ENCODE results near the gene SUGCT.

Gene SUGCT

DNA sequence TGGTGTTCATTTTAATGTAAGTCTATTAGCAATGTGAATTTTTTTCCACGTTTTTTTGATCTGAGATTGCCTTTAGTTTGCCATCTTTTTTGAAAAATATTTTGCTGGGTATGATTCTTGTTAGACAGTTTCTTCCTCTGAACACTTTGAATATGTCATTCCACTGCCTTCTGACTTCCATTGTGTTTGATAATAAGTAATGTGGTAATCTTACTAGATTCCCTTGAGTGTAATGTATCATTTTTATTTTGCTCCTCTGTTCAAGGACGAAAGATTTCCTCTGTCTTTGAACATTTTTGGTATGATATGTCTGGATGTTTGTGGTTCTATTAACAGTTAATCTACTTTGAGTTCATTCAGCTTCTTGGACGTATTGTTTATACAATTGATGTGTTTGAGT is 371.4 kb downstream of the SUGCT start:
- Mint-ChIP-seq H3K9me3 (peaks cover 21% of the 10 kb centered on the region), H3K27ac (no peak overlapping the region), H3K4me1 (no peaks in the 10 kb centered on the region), H3K4me3 (no peak overlapping the region), H3K27me3 (ENCODE audit: low read depth, poor library complexity) (peaks cover 4% of the 10 kb centered on the region), H3K36me3 (ENCODE audit: low read depth) (peaks cover 14% of the 10 kb centered on the region)
- TF ChIP-seq, protein P1, sequence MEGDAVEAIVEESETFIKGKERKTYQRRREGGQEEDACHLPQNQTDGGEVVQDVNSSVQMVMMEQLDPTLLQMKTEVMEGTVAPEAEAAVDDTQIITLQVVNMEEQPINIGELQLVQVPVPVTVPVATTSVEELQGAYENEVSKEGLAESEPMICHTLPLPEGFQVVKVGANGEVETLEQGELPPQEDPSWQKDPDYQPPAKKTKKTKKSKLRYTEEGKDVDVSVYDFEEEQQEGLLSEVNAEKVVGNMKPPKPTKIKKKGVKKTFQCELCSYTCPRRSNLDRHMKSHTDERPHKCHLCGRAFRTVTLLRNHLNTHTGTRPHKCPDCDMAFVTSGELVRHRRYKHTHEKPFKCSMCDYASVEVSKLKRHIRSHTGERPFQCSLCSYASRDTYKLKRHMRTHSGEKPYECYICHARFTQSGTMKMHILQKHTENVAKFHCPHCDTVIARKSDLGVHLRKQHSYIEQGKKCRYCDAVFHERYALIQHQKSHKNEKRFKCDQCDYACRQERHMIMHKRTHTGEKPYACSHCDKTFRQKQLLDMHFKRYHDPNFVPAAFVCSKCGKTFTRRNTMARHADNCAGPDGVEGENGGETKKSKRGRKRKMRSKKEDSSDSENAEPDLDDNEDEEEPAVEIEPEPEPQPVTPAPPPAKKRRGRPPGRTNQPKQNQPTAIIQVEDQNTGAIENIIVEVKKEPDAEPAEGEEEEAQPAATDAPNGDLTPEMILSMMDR (IDR thresholded peaks at IDR 0.05), result no peak
- DNase-seq, result no peak

DNA sequence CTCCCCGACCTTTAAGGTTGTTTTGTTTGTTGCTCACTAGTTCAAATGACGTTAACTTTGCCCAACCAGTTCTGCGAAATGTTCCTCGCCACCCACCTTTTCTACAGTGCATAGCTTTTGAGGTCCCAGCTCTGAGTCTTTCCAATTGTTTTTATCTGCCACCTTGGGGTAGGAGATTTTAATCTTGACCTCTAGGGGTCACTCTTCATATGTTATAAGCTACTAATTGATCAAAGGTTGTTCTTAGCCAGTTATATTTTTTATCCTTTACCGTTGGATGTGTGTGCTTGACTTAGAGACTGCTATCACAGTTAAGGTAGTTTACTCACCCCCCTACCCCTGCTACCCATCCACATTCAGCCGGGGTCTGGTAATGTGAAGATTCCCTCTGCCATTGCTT is 372.4 kb downstream of the SUGCT start:
- DNase-seq, result no peak

DNA sequence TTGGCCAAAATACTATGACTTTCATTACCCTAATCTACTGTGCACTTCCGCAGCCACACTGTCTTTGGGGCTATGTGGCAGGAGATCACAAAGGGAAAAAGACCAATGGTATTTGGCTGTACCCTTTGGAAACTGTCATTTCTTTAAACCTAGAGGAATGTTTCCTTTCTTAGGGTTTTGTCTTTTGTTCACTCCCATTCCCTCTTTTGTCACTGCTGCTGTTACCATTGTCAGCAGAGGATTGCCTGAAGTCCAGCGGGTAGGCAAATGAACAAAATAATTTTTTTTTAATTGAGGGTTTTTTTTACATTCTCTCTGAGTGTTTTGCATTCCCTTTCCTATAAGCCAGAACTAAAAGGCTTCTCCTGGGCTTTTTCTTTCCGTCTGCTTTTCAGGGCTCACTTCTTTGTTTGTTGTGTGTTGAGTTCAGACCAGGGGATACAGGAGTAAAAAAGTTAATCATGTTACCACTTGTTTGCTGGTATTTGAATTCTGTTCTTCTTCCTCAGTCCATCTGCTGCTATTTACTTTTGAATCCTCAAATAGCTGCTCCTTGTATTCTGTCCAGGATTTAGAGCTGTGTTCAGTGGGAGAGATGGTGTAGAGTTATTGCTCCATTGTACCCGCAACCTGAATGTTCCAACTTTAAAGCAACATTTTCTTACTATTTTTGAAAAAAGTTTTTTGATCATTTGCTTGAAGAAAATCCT is 374.6 kb downstream of the SUGCT start:
- peaks cover 14% of the 10 kb centered on the region for H3K36me3 Mint-ChIP-seq (ENCODE audit: low read depth)
- no peak overlapping the region for H3K27ac Mint-ChIP-seq
- no peaks in the 10 kb centered on the region for H3K4me1 Mint-ChIP-seq
- H3K9me3 Mint-ChIP-seq, result peaks cover 21% of the 10 kb centered on the region
- TF ChIP-seq, protein P1 (IDR thresholded peaks at IDR 0.05), result no peak
- DNase-seq, result no peak
- H3K4me3 Mint-ChIP-seq, result no peak overlapping the region
- peaks cover 4% of the 10 kb centered on the region for H3K27me3 Mint-ChIP-seq (ENCODE audit: low read depth, poor library complexity)

More for the DNA sequence above, 372.4 kb downstream of the SUGCT start:
- Mint-ChIP-seq H3K27ac (no peak overlapping the region), H3K36me3 (ENCODE audit: low read depth) (peaks cover 14% of the 10 kb centered on the region), H3K4me1 (no peaks in the 10 kb centered on the region), H3K4me3 (no peak overlapping the region), H3K27me3 (ENCODE audit: low read depth, poor library complexity) (peaks cover 4% of the 10 kb centered on the region), H3K9me3 (peaks cover 21% of the 10 kb centered on the region)
- TF ChIP-seq, protein P1 (IDR thresholded peaks at IDR 0.05), result no peak

DNA sequence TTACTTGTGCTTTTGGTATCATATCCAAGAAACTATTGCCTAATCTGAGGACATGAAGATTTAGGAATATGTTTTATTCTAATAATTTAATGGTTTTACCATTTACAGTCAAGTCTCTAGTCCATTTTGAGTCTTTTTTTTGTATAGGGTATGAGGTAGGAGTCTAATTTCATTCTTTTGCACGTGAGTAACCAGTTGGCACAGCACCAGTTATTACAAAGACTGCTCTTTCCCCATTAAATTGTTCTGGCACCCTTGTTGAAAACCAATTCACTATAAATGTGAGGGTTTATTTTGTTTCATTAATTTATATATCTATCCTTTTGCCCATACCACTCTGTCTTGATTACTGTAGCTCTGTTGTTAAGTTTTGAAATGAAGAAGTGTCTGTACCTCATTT is 381.6 kb downstream of the SUGCT start:
- Mint-ChIP-seq H3K27ac (no peak overlapping the region), H3K27me3 (ENCODE audit: low read depth, poor library complexity) (no peaks in the 10 kb centered on the region), H3K36me3 (ENCODE audit: low read depth) (no peaks in the 10 kb centered on the region), H3K9me3 (no peaks in the 10 kb centered on the region), H3K4me3 (no peak overlapping the region), H3K4me1 (no peaks in the 10 kb centered on the region)
- TF ChIP-seq, protein P1 (IDR thresholded peaks at IDR 0.05), result no peak
- no peak for DNase-seq

DNA sequence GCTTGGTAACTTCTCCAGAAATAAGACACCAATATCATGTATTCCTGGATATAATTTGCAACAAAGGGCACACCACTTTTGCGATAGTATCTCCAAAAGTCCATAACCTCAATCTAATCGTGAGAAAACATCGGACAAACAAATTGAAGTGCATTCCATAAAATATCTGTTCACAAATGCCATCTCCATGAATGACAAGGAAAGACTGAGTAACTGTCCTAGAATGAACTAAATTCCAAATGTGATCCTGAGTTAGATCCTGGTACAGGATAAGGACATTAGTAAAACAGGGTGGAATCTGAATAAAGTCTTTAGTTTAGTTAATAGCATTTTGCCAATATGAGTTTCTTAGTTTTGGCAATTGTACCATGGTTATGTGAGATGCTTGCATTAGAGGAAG is 384.2 kb downstream of the SUGCT start:
- Mint-ChIP-seq H3K27ac (no peak overlapping the region), H3K36me3 (ENCODE audit: low read depth) (no peaks in the 10 kb centered on the region), H3K4me1 (no peaks in the 10 kb centered on the region), H3K4me3 (no peak overlapping the region), H3K27me3 (ENCODE audit: low read depth, poor library complexity) (no peaks in the 10 kb centered on the region), H3K9me3 (no peaks in the 10 kb centered on the region)
- DNase-seq, result no peak
- TF ChIP-seq, protein P1 (IDR thresholded peaks at IDR 0.05), result no peak
